Thoracic aorta (tissue), 2 donors: ENCODE data around the gene OOEP. TPM values are rescaled to one million over a fixed set of nuclear protein-coding genes. Genes with fewer than 3 reads are reported as not detected.

Source experiments
- ATAC-seq: fragments of 150-250 bp; one replicate; pipeline ENCODE4 v1.8.0; 2017; ENCODE audit warnings: low read depth; ENCODE audit not compliant: insufficient number of reproducible peaks, low FRiP score
- DNase-seq: peaks from one replicate; pipeline ENCODE4 v3.0.0-alpha.2; 2020; ENCODE audit warnings: low spot score
- H3K27ac ChIP-seq, 2 donors: fragments of 200-600 bp; sonication (generic); 1 replicate in 1 of 2; 2 replicates in 1 of 2; pipeline ENCODE4 v1.5.1; 2016; ENCODE audit warnings: mild to moderate bottlenecking in 2 of 2, moderate library complexity in 2 of 2
- H3K27me3 ChIP-seq: fragments of 200-600 bp; sonication (generic); replicated peaks from 2 replicates; pipeline ENCODE4 v1.6.0; 2016; ENCODE audit warnings: mild to moderate bottlenecking; ENCODE audit not compliant: insufficient read depth
- H3K36me3 ChIP-seq: fragments of 200-600 bp; sonication (generic); one replicate; pipeline ENCODE4 v1.5.1; 2016
- H3K4me1 ChIP-seq, 2 donors: fragments of 200-600 bp; sonication (generic); 1 replicate in 1 of 2; 2 replicates in 1 of 2; pipeline versions ENCODE4 v1.5.1 to v1.6.0; 2016; ENCODE audit warnings: low read depth in 2 of 2, mild to moderate bottlenecking in 1 of 2; ENCODE audit not compliant: control insufficient read depth in 1 of 2
- H3K4me3 ChIP-seq: fragments of 200-600 bp; sonication (generic); 2 replicates; pipeline ENCODE4 v1.5.1; 2016; ENCODE audit warnings: mild to moderate bottlenecking
- H3K9me3 ChIP-seq: fragments of 200-600 bp; sonication (generic); 2 replicates; pipeline ENCODE4 v1.5.1; 2016
- total RNA-seq, 2 donors: library from RNA; depleted of rRNA; stranded (reverse); fragments of >200 nt; gene quantifications; one replicate each; pipeline versions ENCODE4 v1.1.0 to v1.2.3, GENCODE V29; 2016
- TF ChIP-seq, protein P1 (sequence below): fragments of 200-600 bp; sonication (generic); IDR thresholded peaks from one replicate; pipeline ENCODE4 v1.5.1; 2019; ENCODE audit warnings: antibody characterized with exemption

Gene OOEP
- total RNA-seq, 2 donors from 2014 or later: not detected

DNA sequence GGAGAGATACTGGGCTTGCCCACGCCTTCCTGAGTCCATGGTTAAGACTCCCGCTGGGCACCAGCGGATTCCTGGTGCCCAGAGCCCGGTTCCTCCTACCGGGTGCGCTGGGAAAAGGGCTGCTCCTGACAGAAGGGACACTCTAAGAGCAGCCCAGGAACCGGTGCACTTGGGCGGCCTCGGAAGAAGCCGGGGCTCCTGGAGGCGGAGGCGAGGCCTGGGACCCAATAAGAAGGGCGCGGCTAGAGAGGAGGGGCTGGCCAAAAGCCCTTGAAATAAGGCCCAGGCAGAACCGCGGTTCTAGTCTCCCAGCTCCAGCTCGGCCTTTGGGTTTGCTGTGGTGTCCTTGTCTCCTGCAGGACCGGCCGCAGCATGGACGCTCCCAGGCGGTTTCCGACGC is 7.3 kb downstream of the OOEP start, which contains the start of gene KHDC3L:
KHDC3L (plus strand) TSS at position 301 of the 400 bp plus-strand sequence; CDS start at position 373, 72 bp downstream.
- DNase-seq (no peak), ATAC-seq (no peak)
- TF ChIP-seq, protein P1, sequence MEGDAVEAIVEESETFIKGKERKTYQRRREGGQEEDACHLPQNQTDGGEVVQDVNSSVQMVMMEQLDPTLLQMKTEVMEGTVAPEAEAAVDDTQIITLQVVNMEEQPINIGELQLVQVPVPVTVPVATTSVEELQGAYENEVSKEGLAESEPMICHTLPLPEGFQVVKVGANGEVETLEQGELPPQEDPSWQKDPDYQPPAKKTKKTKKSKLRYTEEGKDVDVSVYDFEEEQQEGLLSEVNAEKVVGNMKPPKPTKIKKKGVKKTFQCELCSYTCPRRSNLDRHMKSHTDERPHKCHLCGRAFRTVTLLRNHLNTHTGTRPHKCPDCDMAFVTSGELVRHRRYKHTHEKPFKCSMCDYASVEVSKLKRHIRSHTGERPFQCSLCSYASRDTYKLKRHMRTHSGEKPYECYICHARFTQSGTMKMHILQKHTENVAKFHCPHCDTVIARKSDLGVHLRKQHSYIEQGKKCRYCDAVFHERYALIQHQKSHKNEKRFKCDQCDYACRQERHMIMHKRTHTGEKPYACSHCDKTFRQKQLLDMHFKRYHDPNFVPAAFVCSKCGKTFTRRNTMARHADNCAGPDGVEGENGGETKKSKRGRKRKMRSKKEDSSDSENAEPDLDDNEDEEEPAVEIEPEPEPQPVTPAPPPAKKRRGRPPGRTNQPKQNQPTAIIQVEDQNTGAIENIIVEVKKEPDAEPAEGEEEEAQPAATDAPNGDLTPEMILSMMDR: no peak
- no peaks in the 10 kb centered on the region for H3K9me3 ChIP-seq
- no peak within 1 kb of the TSS for H3K4me3 ChIP-seq
- H3K36me3 ChIP-seq: no peaks in the 10 kb centered on the region
- H3K27me3 ChIP-seq: no peaks in the 10 kb centered on the region
- no peak within 1 kb of the TSS for H3K27ac ChIP-seq
- H3K4me1 ChIP-seq: no peaks in the 10 kb centered on the region

DNA sequence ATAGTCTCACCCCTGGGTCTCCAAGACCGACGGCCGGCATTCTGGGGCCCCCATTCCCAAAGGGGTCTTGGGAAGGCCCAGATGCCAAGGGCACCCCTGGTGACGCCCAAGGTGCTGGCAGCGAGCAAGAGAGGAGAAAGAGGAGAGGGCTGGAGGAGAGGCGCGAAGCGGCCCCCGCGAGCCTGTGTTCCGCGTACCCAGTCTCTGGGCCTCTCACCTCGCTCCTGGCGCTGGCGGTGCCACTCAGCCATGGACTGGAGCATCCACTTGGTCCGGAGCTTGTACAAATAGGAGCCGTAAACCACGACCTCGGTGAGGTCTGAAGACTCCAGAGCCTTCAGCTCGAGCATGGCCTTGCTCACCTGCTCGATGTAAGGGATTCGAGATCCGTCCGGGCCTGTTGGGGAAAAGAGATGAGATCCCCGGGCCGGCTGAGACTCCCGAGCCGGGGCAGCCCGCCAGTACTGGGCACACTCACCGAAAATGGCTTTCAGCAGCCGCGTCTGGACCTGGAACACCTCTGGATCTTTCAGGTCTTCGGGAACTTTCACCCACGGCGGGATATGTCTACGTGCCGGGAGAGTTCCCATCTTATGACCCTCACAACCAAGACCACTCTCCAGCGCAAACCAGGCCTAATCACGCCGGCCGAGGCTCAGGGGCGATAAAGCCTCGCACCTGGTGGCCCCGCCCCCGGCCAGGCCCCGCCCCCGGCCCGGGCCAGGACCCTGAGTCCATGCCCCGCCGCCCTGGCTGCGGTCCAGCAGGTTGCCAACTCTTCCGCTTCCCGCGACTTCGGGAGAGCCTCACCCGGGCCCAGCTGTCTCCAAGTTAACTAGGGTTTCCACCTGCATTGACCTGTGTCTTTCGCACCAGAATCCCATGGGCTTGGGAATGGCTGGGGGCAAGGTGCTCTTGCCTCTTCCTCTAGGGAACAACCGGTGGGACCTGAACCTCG is 15.8 kb downstream of the OOEP start, which contains the start of gene DPPA5:
DPPA5 (minus strand) TSS at position 641 of the 958 bp plus-strand sequence; CDS start at position 590, 51 bp downstream.
- no peaks in the 10 kb centered on the region for H3K27me3 ChIP-seq
- no peak for ATAC-seq
- no peak for DNase-seq
- no peaks in the 10 kb centered on the region for H3K36me3 ChIP-seq
- no peaks in the 10 kb centered on the region for H3K4me1 ChIP-seq
- no peaks in the 10 kb centered on the region for H3K9me3 ChIP-seq
- no peak within 1 kb of the TSS for H3K4me3 ChIP-seq
- TF ChIP-seq, protein P1: no peak
- no peak within 1 kb of the TSS for H3K27ac ChIP-seq

DNA sequence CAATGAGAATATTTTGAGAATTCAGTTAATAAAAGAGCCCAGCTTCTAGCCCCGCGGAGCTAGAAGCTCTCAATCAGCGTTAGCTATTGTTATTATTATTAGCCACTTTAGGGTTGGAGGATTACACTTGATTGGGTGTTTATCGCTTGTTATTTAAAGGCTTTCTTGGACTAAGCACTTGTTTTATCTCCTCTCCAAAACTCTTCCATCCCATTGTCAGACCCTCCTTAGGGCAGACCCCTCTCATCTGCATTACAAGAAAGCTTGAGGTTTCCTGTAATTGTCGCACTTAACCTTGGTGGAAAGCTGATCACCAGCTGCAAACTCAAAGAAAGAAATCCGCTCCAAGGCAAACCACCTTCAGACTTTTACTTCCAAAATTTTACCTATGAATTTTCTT is 20.4 kb downstream of the OOEP start:
- Histone ChIP-seq H3K27me3 (no peaks in the 10 kb centered on the region), H3K27ac (no peak overlapping the region), H3K9me3 (no peaks in the 10 kb centered on the region), H3K4me1 (no peaks in the 10 kb centered on the region), H3K4me3 (no peak overlapping the region), H3K36me3 (no peaks in the 10 kb centered on the region)
- TF ChIP-seq, protein P1: no peak
- ATAC-seq (no peak), DNase-seq (no peak)

DNA sequence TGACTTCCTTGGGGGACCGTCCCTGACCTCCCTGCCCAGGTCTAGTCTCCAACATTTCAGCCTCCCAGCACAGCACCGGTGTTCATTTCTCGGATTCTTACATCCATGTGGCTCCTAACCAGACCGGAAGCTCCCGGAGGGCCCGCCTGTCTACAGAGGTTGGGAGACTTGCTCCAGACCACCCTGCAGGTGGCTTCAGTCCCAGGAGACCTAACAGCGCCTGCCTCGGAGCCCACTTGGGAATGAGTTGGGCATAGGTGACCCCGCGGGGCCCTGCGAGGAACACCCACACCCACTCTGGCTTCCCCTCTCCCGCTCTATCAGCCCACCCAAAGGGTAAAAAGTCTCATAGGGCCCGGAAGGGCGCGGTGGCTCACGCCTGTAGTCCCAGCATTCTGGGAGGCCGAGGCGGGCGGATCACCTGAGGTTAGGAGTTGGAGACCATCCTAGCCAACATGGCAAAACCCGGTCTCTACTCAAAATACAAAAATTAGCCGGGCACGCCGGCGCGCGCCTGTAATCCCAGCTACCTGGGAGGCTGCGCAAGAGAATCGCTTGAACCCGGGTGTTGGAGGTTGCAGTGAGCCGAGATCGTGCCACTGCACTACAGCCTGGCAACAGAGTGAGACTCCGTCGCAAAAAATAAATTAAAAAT is 21.0 kb downstream of the OOEP start:
- Histone ChIP-seq H3K27ac (no peak overlapping the region), H3K9me3 (no peaks in the 10 kb centered on the region), H3K36me3 (no peaks in the 10 kb centered on the region), H3K27me3 (no peaks in the 10 kb centered on the region), H3K4me1 (no peaks in the 10 kb centered on the region), H3K4me3 (no peak overlapping the region)
- ATAC-seq (no peak), DNase-seq (no peak)
- TF ChIP-seq, protein P1: no peak

DNA sequence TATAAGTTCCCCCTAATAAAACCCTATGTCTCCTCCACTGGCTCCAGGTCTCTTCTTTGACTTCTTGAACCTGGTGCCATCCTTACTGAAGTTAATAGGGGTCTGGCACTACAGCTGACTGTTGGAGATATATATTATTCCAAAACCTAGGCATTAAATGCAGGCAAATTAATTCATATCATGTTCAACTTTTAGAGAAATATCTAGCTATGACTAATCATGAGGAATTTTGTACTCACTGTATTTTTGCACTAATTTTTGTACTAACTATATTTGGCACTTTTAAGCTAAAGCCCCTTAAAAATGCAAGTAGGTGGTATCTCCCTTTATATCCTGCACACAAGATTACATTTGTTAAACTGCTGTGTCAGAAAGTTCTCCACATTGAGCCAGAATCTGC is 26.5 kb downstream of the OOEP start:
- TF ChIP-seq, protein P1: no peak
- no peak overlapping the region for H3K27ac ChIP-seq
- H3K4me3 ChIP-seq: no peak overlapping the region
- ATAC-seq: no peak
- H3K36me3 ChIP-seq: no peaks in the 10 kb centered on the region
- H3K27me3 ChIP-seq: no peaks in the 10 kb centered on the region
- H3K9me3 ChIP-seq: no peaks in the 10 kb centered on the region
- H3K4me1 ChIP-seq: no peaks in the 10 kb centered on the region
- DNase-seq: no peak
